B cell (primary cell): ENCODE results near the gene EXOC4. TPM values are rescaled to one million over a fixed set of nuclear protein-coding genes. Genes with fewer than 3 reads are reported as not detected.

Experiments used
- ATAC-seq: fragments of 200-7000 bp; cut with Tn5 transposase; one replicate; pipeline ENCODE4 v1.10.0; 2021; ENCODE audit warnings: low read depth, mild to moderate bottlenecking, moderate number of reproducible peaks, moderate library complexity
- CTCF ChIA-PET: fragments of 350-600 bp; sonication (Branson Sonifier 250); formaldehyde crosslinking; loops from one replicate; lab custom pipeline; 2021; ENCODE audit warnings: antibody characterized with exemption, inconsistent platforms; lab: Charles Lee
- POLR2A ChIA-PET: fragments of 350-600 bp; sonication (Branson Sonifier 250); formaldehyde crosslinking; loops from one replicate; lab custom pipeline; 2021; ENCODE audit warnings: antibody characterized with exemption; lab: Charles Lee
- DNase-seq: peaks from one replicate; pipeline ENCODE4 v3.0.0; 2013
- H2AFZ ChIP-seq: 2 replicates; pipeline ENCODE4 v1.6.1; 2012; ENCODE audit warnings: mild to moderate bottlenecking, low read depth, low read length; ENCODE audit not compliant: insufficient read depth, poor library complexity, severe bottlenecking
- H3K27ac ChIP-seq, 2 donors: 1 replicate in 1 of 2; 2 replicates in 1 of 2; pipeline ENCODE4 v1.5.1; 2012 to 2013; ENCODE audit warnings: low read length in 2 of 2, mild to moderate bottlenecking in 2 of 2, moderate library complexity in 1 of 2
- H3K27me3 ChIP-seq, 4 experiments: fragments of 200-600 bp in 1 of 4; sonication (generic) in 1 of 4; replicated peaks in 1 of 4; 1 replicate in 2 of 4; 2 replicates in 2 of 4; pipeline versions ENCODE4 v1.6.1 to v1.7.0; 2013 to 2016; ENCODE audit warnings: low read length in 3 of 4, mild to moderate bottlenecking in 2 of 4, mixed read lengths in 1 of 4, moderate library complexity in 1 of 4; ENCODE audit not compliant: insufficient read depth in 4 of 4, control insufficient read depth in 3 of 4; ENCODE audit errors: control extremely low read depth in 1 of 4
- H3K36me3 ChIP-seq, 2 experiments: replicated peaks in 1 of 2; 1 replicate in 1 of 2; 2 replicates in 1 of 2; pipeline versions ENCODE4 v1.6.1 to v1.7.1; 2013; ENCODE audit warnings: low read length in 1 of 2; ENCODE audit not compliant: insufficient read depth in 2 of 2, control insufficient read depth in 1 of 2; ENCODE audit errors: control extremely low read depth in 1 of 2, extremely low read depth in 1 of 2
- H3K4me1 ChIP-seq, 2 donors: fragments of 200-600 bp in 1 of 2; sonication (generic) in 1 of 2; 1 replicate in 1 of 2; 2 replicates in 1 of 2; pipeline versions ENCODE4 v1.5.1 to v1.6.1; 2013 to 2017; ENCODE audit warnings: low read length in 2 of 2; ENCODE audit not compliant: control insufficient read depth in 2 of 2, insufficient read depth in 2 of 2
- H3K4me2 ChIP-seq: replicated peaks from 2 replicates; pipeline ENCODE3; 2012; ENCODE audit warnings: mild to moderate bottlenecking, low read depth, low read length; ENCODE audit not compliant: poor library complexity, severe bottlenecking
- H3K4me3 ChIP-seq, 5 experiments: fragments of 200-600 bp in 1 of 5; sonication (generic) in 1 of 5; 1 replicate in 3 of 5; 2 replicates in 2 of 5; pipeline versions ENCODE4 v1.5.1 to v1.7.0; 2011 to 2016; ENCODE audit warnings: low read length in 4 of 5, mild to moderate bottlenecking in 4 of 5, low read depth in 2 of 5, control low read depth in 1 of 5, moderate library complexity in 1 of 5; ENCODE audit not compliant: insufficient read depth in 1 of 5; ENCODE audit errors: control extremely low read depth in 1 of 5, extremely low read depth in 1 of 5
- H3K79me2 ChIP-seq: fragments of 200-600 bp; sonication (generic); one replicate; pipeline ENCODE4 v1.6.0; 2016; ENCODE audit warnings: low read length; ENCODE audit not compliant: control insufficient read depth, insufficient read depth
- H3K9ac ChIP-seq: fragments of 200-600 bp; sonication (generic); 2 replicates; pipeline ENCODE4 v1.6.1; 2017; ENCODE audit warnings: mild to moderate bottlenecking, low read length, moderate library complexity
- H3K9me3 ChIP-seq, 3 donors: one replicate each; pipeline versions ENCODE4 v1.6.1 to v1.7.1; 2013; ENCODE audit warnings: low read length in 2 of 3; ENCODE audit not compliant: control insufficient read depth in 2 of 3, insufficient read depth in 1 of 3; ENCODE audit errors: control extremely low read depth in 1 of 3
- H4K20me1 ChIP-seq: 2 replicates; pipeline ENCODE4 v1.6.0; 2012; ENCODE audit warnings: mild to moderate bottlenecking, low read length; ENCODE audit not compliant: insufficient read depth, control insufficient read depth, poor library complexity, severe bottlenecking
- H3K27ac Mint-ChIP-seq: one replicate; pipeline ENCODE4 v1.8.0; 2021; ENCODE audit warnings: mixed read lengths
- H3K27me3 Mint-ChIP-seq: one replicate; pipeline ENCODE4 v1.8.0; 2021; ENCODE audit warnings: mixed read lengths
- H3K4me1 Mint-ChIP-seq: one replicate; pipeline ENCODE4 v1.8.0; 2021; ENCODE audit warnings: mixed read lengths
- H3K4me3 Mint-ChIP-seq: one replicate; pipeline ENCODE4 v1.8.0; 2021; ENCODE audit warnings: mixed read lengths
- H3K9me3 Mint-ChIP-seq: one replicate; pipeline ENCODE4 v1.8.0; 2022; ENCODE audit warnings: mixed read lengths; ENCODE audit not compliant: insufficient read depth
- EZH2 ChIP-seq: IDR thresholded peaks from 2 replicates; pipeline ENCODE4 v1.6.1; 2012; ENCODE audit warnings: borderline replicate concordance, low read depth, mild to moderate bottlenecking, moderate library complexity, low read length; ENCODE audit not compliant: insufficient read depth, poor library complexity, severe bottlenecking
- WGBS: methylation state at CpG from one replicate; pipeline ENCODE4 v1.1.5; 2013; ENCODE audit warnings: missing lambda C conversion rate; ENCODE audit not compliant: insufficient coverage; 5-methylcytosine and 5-hydroxymethylcytosine counted together
- intact Hi-C: fragments of 100-400 bp; cut with micrococcal nuclease; formaldehyde crosslinking; loops from one replicate; pipeline ENCODE4 v1.10.0; 2022
- polyA plus RNA-seq: library from polyadenylated mRNA; depleted of rRNA; stranded (reverse); fragments of >200 nt; gene quantifications from 2 replicates; pipeline ENCODE4 v1.2.3, GENCODE V29; 2012
- total RNA-seq, 2 donors: library from RNA; stranded (reverse); fragments of 120-200 nt in 1 of 2; gene quantifications; 1 replicate in 1 of 2; 2 replicates in 1 of 2; pipeline versions ENCODE4 v1.2.3 to v1.2.4, GENCODE V29; 2013 to 2022
- TF ChIP-seq, protein P1 (sequence below): fragments of 200-600 bp; IDR thresholded peaks from one replicate; pipeline ENCODE4 v1.8.0; 2022; ENCODE audit warnings: antibody characterized with exemption, mild to moderate bottlenecking

EXOC4 gene
- total and polyA plus RNA-seq, 2 donors (not counting 1 experiment from before 2014, with no cell fraction given) = 16.7 to 135 TPM

- no peak for TF ChIP-seq EZH2
- TF ChIP-seq, protein P1, sequence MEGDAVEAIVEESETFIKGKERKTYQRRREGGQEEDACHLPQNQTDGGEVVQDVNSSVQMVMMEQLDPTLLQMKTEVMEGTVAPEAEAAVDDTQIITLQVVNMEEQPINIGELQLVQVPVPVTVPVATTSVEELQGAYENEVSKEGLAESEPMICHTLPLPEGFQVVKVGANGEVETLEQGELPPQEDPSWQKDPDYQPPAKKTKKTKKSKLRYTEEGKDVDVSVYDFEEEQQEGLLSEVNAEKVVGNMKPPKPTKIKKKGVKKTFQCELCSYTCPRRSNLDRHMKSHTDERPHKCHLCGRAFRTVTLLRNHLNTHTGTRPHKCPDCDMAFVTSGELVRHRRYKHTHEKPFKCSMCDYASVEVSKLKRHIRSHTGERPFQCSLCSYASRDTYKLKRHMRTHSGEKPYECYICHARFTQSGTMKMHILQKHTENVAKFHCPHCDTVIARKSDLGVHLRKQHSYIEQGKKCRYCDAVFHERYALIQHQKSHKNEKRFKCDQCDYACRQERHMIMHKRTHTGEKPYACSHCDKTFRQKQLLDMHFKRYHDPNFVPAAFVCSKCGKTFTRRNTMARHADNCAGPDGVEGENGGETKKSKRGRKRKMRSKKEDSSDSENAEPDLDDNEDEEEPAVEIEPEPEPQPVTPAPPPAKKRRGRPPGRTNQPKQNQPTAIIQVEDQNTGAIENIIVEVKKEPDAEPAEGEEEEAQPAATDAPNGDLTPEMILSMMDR = no peak
- intact Hi-C loops = no loop called here
- DNase-seq (no peak), ATAC-seq (no peak)
- H3K4me1 ChIP-seq = no peaks in the 10 kb centered on the region
- H3K4me3 Mint-ChIP-seq = no peak overlapping the region
- H2AFZ ChIP-seq = no peak overlapping the region
- H3K9me3 ChIP-seq = no peaks in the 10 kb centered on the region
- H3K79me2 ChIP-seq = no peaks in the 10 kb centered on the region
- no peaks in the 10 kb centered on the region for H3K27me3 ChIP-seq
- H3K27me3 Mint-ChIP-seq = no peaks in the 10 kb centered on the region
- peaks cover 1% of the 10 kb centered on the region for H3K4me1 Mint-ChIP-seq
- no peak overlapping the region for H3K4me2 ChIP-seq
- no peak overlapping the region for H3K4me3 ChIP-seq
- CTCF ChIA-PET = no interaction called here
- POLR2A ChIA-PET = no interaction called here
- WGBS = no CpG with 5 or more reads among the region's 2 CpGs
- no peak overlapping the region for H3K27ac ChIP-seq
- H3K9ac ChIP-seq = no peak overlapping the region
- H3K27ac Mint-ChIP-seq = no peak overlapping the region
- no peaks in the 10 kb centered on the region for H3K36me3 ChIP-seq
- no peaks in the 10 kb centered on the region for H3K9me3 Mint-ChIP-seq
- H4K20me1 ChIP-seq = no peaks in the 10 kb centered on the region
These were observed 421.3 kb downstream of the EXOC4 start for GRCh38 chr7:133674079-133674763.

- H3K27me3 ChIP-seq = no peaks in the 10 kb centered on the region
- DNase-seq = no peak
- WGBS = 100% methylated on average over 1 of the region's 8 CpGs
- Mint-ChIP-seq H3K27me3 (no peaks in the 10 kb centered on the region), H3K4me3 (no peak overlapping the region), H3K4me1 (peaks cover 1% of the 10 kb centered on the region), H3K9me3 (no peaks in the 10 kb centered on the region), H3K27ac (no peak overlapping the region)
- H4K20me1 ChIP-seq = no peaks in the 10 kb centered on the region
- no peak overlapping the region for H3K4me3 ChIP-seq
- H3K36me3 ChIP-seq = no peaks in the 10 kb centered on the region
- no peak for ATAC-seq
- H3K27ac ChIP-seq = no peak overlapping the region
- H3K4me1 ChIP-seq = no peaks in the 10 kb centered on the region
- H3K9ac ChIP-seq = no peak overlapping the region
- H3K4me2 ChIP-seq = no peak overlapping the region
- ChIA-PET CTCF (no interaction called here), POLR2A (no interaction called here)
- no peak overlapping the region for H2AFZ ChIP-seq
- intact Hi-C loops = no loop called here
- no peaks in the 10 kb centered on the region for H3K9me3 ChIP-seq
- H3K79me2 ChIP-seq = no peaks in the 10 kb centered on the region
- TF ChIP-seq, protein P1 = no peak
- no peak for TF ChIP-seq EZH2
These were observed 422.8 kb downstream of the EXOC4 start for GRCh38 chr7:133675510-133676218.
